ENCODE results near the gene CCDC157.

CCDC157 gene

GRCh38 chr22:30357650-30358215 is 926 bp downstream of the CCDC157 start:
- DNase-seq, result no peak

GRCh38 chr22:30358541-30358940 is 1.7 kb downstream of the CCDC157 start:
- no peak for DNase-seq

- no peak for DNase-seq
Observed at GRCh38 chr22:30361916-30362650, 5.3 kb downstream of the CCDC157 start.

GRCh38 chr22:30362651-30363281 is 6.0 kb downstream of the CCDC157 start:
- DNase-seq, result peak; percentile 38

GRCh38 chr22:30365891-30366290 is 9.1 kb downstream of the CCDC157 start:
- DNase-seq, result no peak

GRCh38 chr22:30368420-30368819 is 11.6 kb downstream of the CCDC157 start:
- DNase-seq, result no peak

- no peak for DNase-seq
Observed at GRCh38 chr22:30370641-30371230, 13.9 kb downstream of the CCDC157 start.

GRCh38 chr22:30371321-30371720 is 14.5 kb downstream of the CCDC157 start:
- DNase-seq, result no peak

- no peak for DNase-seq
Observed at GRCh38 chr22:30371981-30372380, 15.2 kb downstream of the CCDC157 start.

- DNase-seq, result no peak
Observed at GRCh38 chr22:30372915-30373314, 16.1 kb downstream of the CCDC157 start.

GRCh38 chr22:30373331-30374325 is 16.8 kb downstream of the CCDC157 start:
- DNase-seq, result no peak

GRCh38 chr22:30375312-30375849 is 18.6 kb downstream of the CCDC157 start:
- DNase-seq, result no peak

GRCh38 chr22:30380011-30380410 is 23.2 kb downstream of the CCDC157 start:
- no peak for DNase-seq

- DNase-seq, result no peak
Observed at GRCh38 chr22:30381264-30381663, 24.5 kb downstream of the CCDC157 start.

GRCh38 chr22:30382340-30382739 is 25.5 kb downstream of the CCDC157 start:
- no peak for DNase-seq

GRCh38 chr22:30383061-30383460 is 26.3 kb downstream of the CCDC157 start:
- no peak for DNase-seq

- no peak for DNase-seq
Observed at GRCh38 chr22:30385942-30386341, 29.1 kb downstream of the CCDC157 start.

- DNase-seq, result no peak
Observed at GRCh38 chr22:30386608-30386959, 29.8 kb downstream of the CCDC157 start.

GRCh38 chr22:30386960-30387827 is 30.4 kb downstream of the CCDC157 start, which contains the start of gene RNF215:
Gene RNF215, minus strand, starts transcription at chr22:30387411. Its CDS starts 98 bp downstream, at chr22:30387313.
- peak; percentile 73 for DNase-seq

- peak; percentile 71 for DNase-seq
Observed at GRCh38 chr22:30390974-30391691, 34.3 kb downstream of the CCDC157 start.
